Naive thymus-derived CD8-positive, alpha-beta T cell (primary cell): Measurements from ENCODE around the gene PPP1R13L. TPM values are rescaled to one million over a fixed set of nuclear protein-coding genes. Genes with fewer than 3 reads are reported as not detected.
"Not testable (repeated sequence)": the region's sequence is repeated elsewhere in the genome, so short reads cannot be mapped to it uniquely, and the experiment has no call there.

Experiments used
- ATAC-seq, 2 donors: fragments of 150-1000 bp; cut with Tn5 transposase in 1 of 2; sonication (Bioruptor Pico), chemical (Tn5 transposase) in 1 of 2; 1 replicate in 1 of 2; 2 replicates in 1 of 2; pipeline ENCODE4 v1.10.0; 2021; ENCODE audit warnings: mild to moderate bottlenecking in 2 of 2, moderate library complexity in 2 of 2
- POLR2A ChIA-PET: fragments of 350-600 bp; sonication (Branson Sonifier 250); formaldehyde crosslinking; loops from one replicate; lab custom pipeline; 2021; ENCODE audit warnings: antibody characterized with exemption; lab: Charles Lee
- DNase-seq, 10 donors: peaks; one replicate each; pipeline versions ENCODE4 v3.0.0 to v3.0.0-alpha.2; 2020 to 2022
- H3K27ac Mint-ChIP-seq, 10 donors: one replicate each; pipeline ENCODE4 v1.8.0; 2020 to 2022; ENCODE audit warnings: mild to moderate bottlenecking in 10 of 10, mixed read lengths in 10 of 10, moderate library complexity in 4 of 10, inconsistent platforms in 1 of 10
- H3K27me3 Mint-ChIP-seq, 5 donors: one replicate each; pipeline ENCODE4 v1.8.0; 2021 to 2022; ENCODE audit warnings: mixed read lengths in 5 of 5
- H3K36me3 Mint-ChIP-seq, 3 donors: one replicate each; pipeline ENCODE4 v1.8.0; 2020 to 2022; ENCODE audit warnings: mixed read lengths in 3 of 3, mild to moderate bottlenecking in 2 of 3, inconsistent platforms in 1 of 3
- H3K4me1 Mint-ChIP-seq, 4 donors: one replicate each; pipeline ENCODE4 v1.8.0; 2021 to 2022; ENCODE audit warnings: mixed read lengths in 4 of 4
- H3K4me3 Mint-ChIP-seq, 10 donors: one replicate each; pipeline ENCODE4 v1.8.0; 2020 to 2022; ENCODE audit warnings: mild to moderate bottlenecking in 10 of 10, mixed read lengths in 10 of 10, moderate library complexity in 6 of 10, inconsistent platforms in 1 of 10
- H3K9me3 Mint-ChIP-seq, 9 donors: one replicate each; pipeline ENCODE4 v1.8.0; 2020 to 2022; ENCODE audit warnings: mixed read lengths in 9 of 9, mild to moderate bottlenecking in 3 of 9, inconsistent platforms in 1 of 9, moderate library complexity in 1 of 9
- polyA plus RNA-seq, 3 donors: library from polyadenylated mRNA; unstranded; fragments of 300-500 nt; fragmentation: Illumina TruSeq; gene quantifications; one replicate each; pipeline ENCODE4 v1.2.3, GENCODE V29; 2021
- total RNA-seq, 8 experiments: library from RNA in 2 of 8; stranded (reverse) in 2 of 8; gene quantifications; one replicate each; pipeline ENCODE4 v1.2.3 and lab custom pipeline; 2021 to 2026

Gene PPP1R13L
- total and polyA plus RNA-seq, 5 experiments from 2014 or later = 0.64 to 13.2 (median 2.5) TPM

DNA sequence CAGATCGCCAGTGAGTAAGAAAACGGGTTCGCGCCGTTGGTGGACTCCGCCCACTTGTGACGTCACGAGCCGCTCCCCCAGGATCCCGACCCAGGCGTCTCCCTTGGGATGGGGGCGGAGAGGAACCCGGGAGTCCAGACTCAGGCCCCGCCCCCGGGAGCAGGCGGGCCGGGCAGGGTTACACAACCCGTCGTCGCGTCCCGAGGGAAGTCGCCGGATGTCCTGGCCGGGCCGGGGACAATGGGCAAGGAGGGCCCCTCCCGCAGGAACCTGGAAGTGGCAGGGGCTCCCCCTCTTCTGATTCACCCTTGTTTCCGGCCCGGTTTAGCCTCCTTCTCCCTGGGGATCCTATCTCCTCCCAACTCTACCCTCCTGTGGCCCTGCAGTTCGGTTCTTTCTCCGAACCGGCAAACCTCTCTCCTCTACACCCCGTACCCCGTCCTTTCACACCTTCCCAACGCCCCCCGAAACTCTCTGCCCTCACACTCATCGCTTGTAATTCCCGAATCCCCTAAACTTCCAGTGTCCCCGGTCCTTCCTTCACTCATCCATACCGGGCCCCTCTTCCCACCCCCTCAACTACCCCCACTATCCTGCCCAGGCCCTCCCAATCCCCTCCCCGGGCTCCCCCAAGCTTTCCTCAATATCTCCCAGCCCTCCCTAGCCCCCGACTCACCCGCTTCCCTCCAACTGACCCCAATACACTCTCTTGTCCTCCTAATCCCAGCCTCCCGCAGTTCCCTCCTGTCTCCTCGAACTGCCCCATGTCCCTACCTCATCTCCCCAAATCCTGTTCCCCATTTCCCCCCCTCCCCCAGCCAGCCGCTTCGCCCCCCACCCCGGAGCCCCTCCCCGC is 38.8 kb upstream of the PPP1R13L start:
- H3K27ac Mint-ChIP-seq = peak overlapping the region; percentile 21 to 97 (median 93)
- H3K9me3 Mint-ChIP-seq = no peaks in the 10 kb centered on the region
- peaks cover 26 to 60% (median 51%) of the 10 kb centered on the region in 4 donors for H3K4me1 Mint-ChIP-seq
- no peaks in the 10 kb centered on the region for H3K27me3 Mint-ChIP-seq
- POLR2A ChIA-PET = interaction anchor here (0.6 to 7.8 kb wide), 2 partner anchors 22 to 25 kb away, joined by 4 to 90 read pairs; partner anchors contain the start of gene FOSB
- no peaks in the 10 kb centered on the region for H3K36me3 Mint-ChIP-seq
- DNase-seq (peak; percentile 18 to 69 (median 40)), ATAC-seq (peak in 1 of 2 donors; percentile 10)
- H3K4me3 Mint-ChIP-seq = peak overlapping the region; percentile 73 to 94 (median 86)

DNA sequence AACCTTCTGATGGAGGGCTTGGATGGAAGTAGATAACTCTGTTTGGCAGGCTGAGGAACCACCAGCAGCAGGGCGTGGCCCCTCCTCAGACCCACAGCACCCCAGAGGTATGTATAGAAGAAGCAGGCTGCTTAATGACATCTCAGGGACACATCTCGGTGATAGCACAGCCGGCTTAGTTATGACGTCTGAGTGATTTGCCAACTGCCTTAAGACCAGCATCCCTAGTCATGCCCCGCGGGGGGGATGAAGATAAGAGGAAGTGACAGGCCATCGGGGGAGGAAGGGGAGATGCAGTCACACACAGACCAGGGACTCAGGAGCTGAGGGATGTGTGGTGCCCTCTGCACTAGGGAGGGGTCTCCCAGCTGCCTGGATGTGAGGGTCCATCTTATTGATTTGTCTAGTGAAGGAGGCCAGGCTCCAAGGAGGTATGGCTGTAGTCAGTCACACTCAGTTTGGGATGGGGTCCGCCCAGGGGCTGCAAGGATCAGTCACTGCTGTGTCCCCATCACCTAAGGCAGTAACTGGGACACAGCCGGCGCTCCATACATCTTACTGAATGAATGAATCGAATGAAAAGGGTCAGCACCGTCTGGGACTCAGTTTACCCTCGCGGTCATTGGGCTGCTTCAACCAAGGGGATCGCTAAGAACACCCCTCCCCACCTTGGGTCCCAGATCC is 38.1 kb upstream of the PPP1R13L start:
- Mint-ChIP-seq H3K4me3 (peak overlapping the region; percentile 62 to 94 (median 84)), H3K27me3 (no peaks in the 10 kb centered on the region), H3K4me1 (peaks cover 22 to 55% (median 47%) of the 10 kb centered on the region in 4 donors), H3K27ac (peak overlapping the region; percentile 61 to 96 (median 91)), H3K36me3 (no peaks in the 10 kb centered on the region), H3K9me3 (no peaks in the 10 kb centered on the region)
- DNase-seq = peak in 9 of 10 donors; percentile 34 to 83 (median 55)
- POLR2A ChIA-PET = interaction anchor here (5.7 to 7.8 kb wide), 2 partner anchors 26 to 36 kb away, joined by 90 to 133 read pairs; partner anchors contain the start of gene FOSB
- peak; percentile 22 to 47 for ATAC-seq

GRCh38 chr19:45442408-45442777 is 37.5 kb upstream of the PPP1R13L start:
- Mint-ChIP-seq H3K9me3 (no peaks in the 10 kb centered on the region), H3K36me3 (no peaks in the 10 kb centered on the region), H3K27me3 (no peaks in the 10 kb centered on the region), H3K27ac (peak overlapping the region in 9 of 10 donors; percentile 61 to 96 (median 92)), H3K4me3 (peak overlapping the region; percentile 38 to 94 (median 84)), H3K4me1 (peaks cover 22 to 54% (median 46%) of the 10 kb centered on the region in 4 donors)
- ATAC-seq (no peak), DNase-seq (no peak)
- POLR2A ChIA-PET = interaction anchor here (5.7 to 7.8 kb wide), 2 partner anchors 26 to 37 kb away, joined by 90 to 133 read pairs; partner anchors contain the start of gene FOSB

GRCh38 chr19:45440873-45441654 is 36.2 kb upstream of the PPP1R13L start:
- H3K4me3 Mint-ChIP-seq = peak overlapping the region; percentile 58 to 84 (median 76)
- H3K36me3 Mint-ChIP-seq = no peaks in the 10 kb centered on the region
- H3K27me3 Mint-ChIP-seq = no peaks in the 10 kb centered on the region
- POLR2A ChIA-PET = interaction anchor here (0.5 to 7.8 kb wide), 4 partner anchors 16 to 38 kb away, joined by 4 to 133 read pairs (median 50); partner anchors contain the start of gene FOSB
- peak overlapping the region in 9 of 10 donors; percentile 40 to 92 (median 82) for H3K27ac Mint-ChIP-seq
- H3K9me3 Mint-ChIP-seq = no peaks in the 10 kb centered on the region
- peaks cover 22 to 51% (median 43%) of the 10 kb centered on the region in 4 donors for H3K4me1 Mint-ChIP-seq
- DNase-seq (no peak), ATAC-seq (no peak)

- ATAC-seq (peak in 1 of 2 donors; percentile 1), DNase-seq (no peak)
- H3K36me3 Mint-ChIP-seq = no peaks in the 10 kb centered on the region
- H3K4me1 Mint-ChIP-seq = peaks cover 19 to 46% (median 39%) of the 10 kb centered on the region in 4 donors
- no peaks in the 10 kb centered on the region for H3K27me3 Mint-ChIP-seq
- peak overlapping the region; percentile 58 to 84 (median 76) for H3K4me3 Mint-ChIP-seq
- POLR2A ChIA-PET = interaction anchor here (0.5 to 7.8 kb wide), 8 partner anchors 12 to 277 kb away, joined by 3 to 133 read pairs (median 7); partner anchors contain the start of gene FOSB
- H3K27ac Mint-ChIP-seq = peak overlapping the region in 8 of 10 donors; percentile 79 to 92 (median 89)
- H3K9me3 Mint-ChIP-seq = no peaks in the 10 kb centered on the region
These were observed 35.4 kb upstream of the PPP1R13L start for GRCh38 chr19:45440259-45440638.

DNA sequence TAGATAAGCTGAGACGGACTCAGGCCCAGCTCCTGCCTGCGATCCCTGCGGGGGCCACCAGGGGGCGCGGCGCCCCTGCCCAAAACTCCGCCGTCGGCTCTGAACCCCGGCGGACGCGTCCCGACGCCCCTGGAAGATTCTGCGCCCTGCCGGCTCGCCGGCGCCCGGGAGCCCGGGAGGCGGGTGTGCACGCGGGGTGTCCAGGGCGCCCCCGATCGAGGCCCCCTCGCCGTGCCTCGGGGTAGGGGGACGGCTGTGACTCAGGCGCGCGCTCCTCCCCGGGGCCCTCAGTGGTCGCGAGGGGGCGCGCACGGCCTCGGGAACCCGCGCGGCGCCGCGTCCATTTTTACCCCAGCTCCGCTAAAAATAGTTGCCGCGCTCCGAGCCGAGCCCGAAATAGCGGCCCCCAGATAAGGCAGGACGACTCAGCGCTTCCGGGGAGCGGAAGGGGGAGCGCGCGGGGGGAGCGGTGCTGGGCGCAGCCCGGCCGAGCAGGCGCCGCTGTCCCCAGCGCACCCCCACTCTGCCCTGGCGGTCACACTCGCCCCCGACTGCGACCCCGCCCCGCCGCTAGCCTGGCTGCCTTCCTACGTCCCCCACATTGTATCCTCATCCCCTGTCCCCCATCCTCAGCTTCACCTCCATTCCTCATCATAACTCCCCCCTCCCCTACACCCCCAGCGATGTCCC is 34.8 kb upstream of the PPP1R13L start:
- peak overlapping the region in 6 of 10 donors; percentile 81 to 91 (median 89) for H3K27ac Mint-ChIP-seq
- DNase-seq = peak; percentile 73 to 97 (median 86)
- peaks cover 18 to 40% (median 35%) of the 10 kb centered on the region in 4 donors for H3K4me1 Mint-ChIP-seq
- peak; percentile 59 to 66 for ATAC-seq
- POLR2A ChIA-PET = interaction anchor here (0.6 to 7.8 kb wide), 10 partner anchors 12 to 329 kb away, joined by 3 to 133 read pairs (median 4); partner anchors contain the start of genes FOSB and SIX5
- H3K27me3 Mint-ChIP-seq = no peaks in the 10 kb centered on the region
- peak overlapping the region; percentile 58 to 84 (median 76) for H3K4me3 Mint-ChIP-seq
- H3K9me3 Mint-ChIP-seq = no peaks in the 10 kb centered on the region
- no peaks in the 10 kb centered on the region for H3K36me3 Mint-ChIP-seq

DNA sequence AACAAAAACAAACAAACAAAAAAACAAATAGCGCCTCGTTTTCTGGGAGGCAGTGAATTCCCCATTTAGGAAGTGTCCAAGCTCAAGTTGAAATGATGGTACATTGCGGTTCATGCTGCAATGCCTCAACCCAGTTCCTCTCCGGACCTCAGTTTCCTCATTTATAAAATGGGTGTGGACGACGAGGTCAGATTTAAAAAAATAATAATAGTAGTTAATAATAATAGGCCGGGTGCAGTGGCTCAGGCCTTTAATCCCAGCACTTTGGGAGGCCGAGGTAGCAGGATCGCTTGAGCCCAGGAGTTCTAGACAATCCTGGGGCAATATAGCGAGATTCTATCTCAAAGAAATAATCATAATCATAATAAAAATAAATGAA is 34.3 kb upstream of the PPP1R13L start:
- DNase-seq (no peak), ATAC-seq (no peak)
- H3K4me3 Mint-ChIP-seq = peak overlapping the region in 8 of 10 donors; percentile 8 to 84 (median 42)
- H3K27ac Mint-ChIP-seq = peak overlapping the region in 1 of 10 donors; percentile 64
- H3K27me3 Mint-ChIP-seq = no peaks in the 10 kb centered on the region
- H3K9me3 Mint-ChIP-seq = no peaks in the 10 kb centered on the region
- H3K4me1 Mint-ChIP-seq = peaks cover 15 to 35% (median 31%) of the 10 kb centered on the region in 4 donors
- POLR2A ChIA-PET = interaction anchor here (0.6 to 7.8 kb wide), 9 partner anchors 11 to 330 kb away, joined by 3 to 133 read pairs (median 4); partner anchors contain the start of genes FOSB and SIX5
- no peaks in the 10 kb centered on the region for H3K36me3 Mint-ChIP-seq

- H3K27ac Mint-ChIP-seq = peak overlapping the region in 1 of 10 donors; percentile 63
- DNase-seq (no peak), ATAC-seq (no peak)
- no peaks in the 10 kb centered on the region for H3K36me3 Mint-ChIP-seq
- POLR2A ChIA-PET = interaction anchor here (5.7 kb wide), 1 partner anchor 42 kb away, joined by 133 read pairs; no protein-coding TSS in a partner anchor
- peaks cover 8 to 22% (median 15%) of the 10 kb centered on the region in 4 donors for H3K4me1 Mint-ChIP-seq
- no peaks in the 10 kb centered on the region for H3K27me3 Mint-ChIP-seq
- H3K9me3 Mint-ChIP-seq = no peaks in the 10 kb centered on the region
- H3K4me3 Mint-ChIP-seq = peak overlapping the region in 3 of 10 donors; percentile 10 to 39 (median 15)
These were observed 32.5 kb upstream of the PPP1R13L start for GRCh38 chr19:45437328-45437727.

- H3K36me3 Mint-ChIP-seq, H3K4me3 Mint-ChIP-seq, H3K9me3 Mint-ChIP-seq, H3K27me3 Mint-ChIP-seq, DNase-seq, POLR2A ChIA-PET, H3K27ac Mint-ChIP-seq, ATAC-seq: not testable (repeated sequence)
- peaks cover 3 to 16% (median 7%) of the 10 kb centered on the region in 4 donors for H3K4me1 Mint-ChIP-seq
These were observed 27.7 kb upstream of the PPP1R13L start for GRCh38 chr19:45432543-45432942.

- H3K27ac Mint-ChIP-seq = peak overlapping the region in 1 of 10 donors; percentile 49
- POLR2A ChIA-PET = interaction anchor here (0.6 to 1.4 kb wide), 3 partner anchors 38 to 211 kb away, joined by 3 read pairs; no protein-coding TSS in a partner anchor
- not testable (repeated sequence) for DNase-seq, H3K9me3 Mint-ChIP-seq, H3K36me3 Mint-ChIP-seq, H3K27me3 Mint-ChIP-seq, ATAC-seq, H3K4me3 Mint-ChIP-seq
- H3K4me1 Mint-ChIP-seq = peaks cover 3 to 15% (median 8%) of the 10 kb centered on the region in 4 donors
These were observed 26.1 kb upstream of the PPP1R13L start for GRCh38 chr19:45431008-45431407.

GRCh38 chr19:45429896-45430295 is 25.0 kb upstream of the PPP1R13L start:
- H3K36me3 Mint-ChIP-seq, H3K27me3 Mint-ChIP-seq, H3K9me3 Mint-ChIP-seq, ATAC-seq, DNase-seq, H3K27ac Mint-ChIP-seq, POLR2A ChIA-PET: not testable (repeated sequence)
- Mint-ChIP-seq H3K4me3 (peak overlapping the region in 2 of 10 donors; percentile 4 to 19), H3K4me1 (peaks cover 3 to 15% (median 8%) of the 10 kb centered on the region in 4 donors)
